ENCODE measurements around the gene METTL25B.

METTL25B gene

GRCh38 chr1:156726549-156727226 lies 1.6 kb upstream of the METTL25B start:
- peaks cover 28 to 58% of the 10 kb centered on the region in 2 donors for H3K36me3 ChIP-seq (replicated peaks in 1 of 2; ENCODE audit: control insufficient read depth in 2 of 2, insufficient read depth in 2 of 2, low read length in 2 of 2)
- H3K9me3 ChIP-seq (replicated peaks in 1 of 2; ENCODE audit: control insufficient read depth in 2 of 2, insufficient read depth in 1 of 2, low read depth in 1 of 2, low read length in 2 of 2): no peaks in the 10 kb centered on the region
- no peaks in the 10 kb centered on the region for H3K27me3 ChIP-seq (ENCODE audit: control insufficient read depth in 3 of 3, insufficient read depth in 3 of 3, low read depth in 1 of 3, low read length in 3 of 3)
- peaks cover 15 to 30% of the 10 kb centered on the region in 2 donors for H3K4me1 ChIP-seq (ENCODE audit: control insufficient read depth in 2 of 2, insufficient read depth in 1 of 2, low read depth in 1 of 2, low read length in 2 of 2)
- H2BK120ac ChIP-seq (ENCODE audit: low read depth, low read length): no peak overlapping the region
- peak overlapping the region in 1 of 2 donors; percentile 26 for H3K4me3 ChIP-seq (ENCODE audit: low read length in 2 of 2)
- H2BK5ac ChIP-seq (ENCODE audit: low read length): no peak overlapping the region
- H3K27ac ChIP-seq (replicated peaks; ENCODE audit: low read length): no peak overlapping the region
- H3K79me1 ChIP-seq (ENCODE audit: low read depth, low read length): peaks cover 4% of the 10 kb centered on the region
- no peak overlapping the region for H3K14ac ChIP-seq (ENCODE audit: low read length)
- H3K18ac ChIP-seq (ENCODE audit: low read length): no peak overlapping the region
- no peak overlapping the region for H3K23ac ChIP-seq (ENCODE audit: low read depth, low read length, poor library complexity)
- no peak for DNase-seq (ENCODE audit: low spot score)
- no peak overlapping the region for H2BK15ac ChIP-seq (ENCODE audit: low read length)
- no peak overlapping the region for H4K91ac ChIP-seq (ENCODE audit: low read depth, low read length, poor library complexity)
- H4K8ac ChIP-seq (ENCODE audit: low read depth, low read length): no peak overlapping the region
- H3K9ac ChIP-seq (ENCODE audit: low read depth, low read length, poor library complexity): no peak overlapping the region
- peak overlapping the region; percentile 23 for H3K4me2 ChIP-seq (ENCODE audit: insufficient read depth, low read length, poor library complexity, severe bottlenecking)
- H2AFZ ChIP-seq (ENCODE audit: low read length): no peak overlapping the region
- H2AK5ac ChIP-seq (ENCODE audit: low read depth, low read length): no peak overlapping the region
- no peak overlapping the region for H2BK12ac ChIP-seq (ENCODE audit: low read length)
- H3K4ac ChIP-seq (ENCODE audit: low read length): no peak overlapping the region
- WGBS, 2 donors (ENCODE audit: extremely low coverage in 2 of 2, insufficient read length in 2 of 2, insufficient replicate concordance in 1 of 2): no CpG with 5 or more reads among the region's 15 CpGs

GRCh38 chr1:156727492-156727891 lies 777 bp upstream of the METTL25B start:
- no peaks in the 10 kb centered on the region for H3K9me3 ChIP-seq (replicated peaks in 1 of 2; ENCODE audit: control insufficient read depth in 2 of 2, insufficient read depth in 1 of 2, low read depth in 1 of 2, low read length in 2 of 2)
- H3K23ac ChIP-seq (ENCODE audit: low read depth, low read length, poor library complexity): no peak overlapping the region
- H3K4me1 ChIP-seq (ENCODE audit: control insufficient read depth in 2 of 2, insufficient read depth in 1 of 2, low read depth in 1 of 2, low read length in 2 of 2): peaks cover 15 to 30% of the 10 kb centered on the region in 2 donors
- H3K4me2 ChIP-seq (ENCODE audit: insufficient read depth, low read length, poor library complexity, severe bottlenecking): peak overlapping the region; percentile 86
- no peak for DNase-seq (ENCODE audit: low spot score)
- no peak overlapping the region for H3K14ac ChIP-seq (ENCODE audit: low read length)
- H2BK120ac ChIP-seq (ENCODE audit: low read depth, low read length): no peak overlapping the region
- WGBS, 2 donors (ENCODE audit: extremely low coverage in 2 of 2, insufficient read length in 2 of 2, insufficient replicate concordance in 1 of 2): no CpG with 5 or more reads among the region's 7 CpGs
- no peak overlapping the region for H2AK5ac ChIP-seq (ENCODE audit: low read depth, low read length)
- H3K36me3 ChIP-seq (replicated peaks in 1 of 2; ENCODE audit: control insufficient read depth in 2 of 2, insufficient read depth in 2 of 2, low read length in 2 of 2): peaks cover 28 to 61% of the 10 kb centered on the region in 2 donors
- no peak overlapping the region for H3K18ac ChIP-seq (ENCODE audit: low read length)
- no peak overlapping the region for H2BK5ac ChIP-seq (ENCODE audit: low read length)
- H3K4ac ChIP-seq (ENCODE audit: low read length): no peak overlapping the region
- H3K9ac ChIP-seq (ENCODE audit: low read depth, low read length, poor library complexity): no peak overlapping the region
- no peaks in the 10 kb centered on the region for H3K27me3 ChIP-seq (ENCODE audit: control insufficient read depth in 3 of 3, insufficient read depth in 3 of 3, low read depth in 1 of 3, low read length in 3 of 3)
- H4K91ac ChIP-seq (ENCODE audit: low read depth, low read length, poor library complexity): no peak overlapping the region
- H2BK12ac ChIP-seq (ENCODE audit: low read length): no peak overlapping the region
- H2BK15ac ChIP-seq (ENCODE audit: low read length): no peak overlapping the region
- H3K4me3 ChIP-seq (ENCODE audit: low read length in 2 of 2): peak overlapping the region; percentile 88 to 95
- no peak overlapping the region for H4K8ac ChIP-seq (ENCODE audit: low read depth, low read length)
- H3K79me1 ChIP-seq (ENCODE audit: low read depth, low read length): peaks cover 5% of the 10 kb centered on the region
- no peak overlapping the region for H2AFZ ChIP-seq (ENCODE audit: low read length)
- no peak overlapping the region for H3K27ac ChIP-seq (replicated peaks; ENCODE audit: low read length)

- peak; percentile 94 for DNase-seq (ENCODE audit: low spot score)
- H3K14ac ChIP-seq (ENCODE audit: low read length): no peak within 1 kb of the TSS
Measured at GRCh38 chr1:156728599-156729462, 562 bp downstream of the METTL25B start, which contains the start of gene ISG20L2. Gene ISG20L2 (minus strand): TSS chr1:156728766. CDS start chr1:156727652, 1,114 bp downstream.

More at GRCh38 chr1:156728599-156729462, 562 bp downstream of the METTL25B start, which contains the start of gene ISG20L2:
- Histone ChIP-seq H3K27me3 (ENCODE audit: control insufficient read depth in 3 of 3, insufficient read depth in 3 of 3, low read depth in 1 of 3, low read length in 3 of 3) (no peaks in the 10 kb centered on the region), H3K18ac (ENCODE audit: low read length) (peak within 1 kb of the TSS; percentile 91), H3K79me1 (ENCODE audit: low read depth, low read length) (peaks cover 5% of the 10 kb centered on the region), H3K4me3 (ENCODE audit: low read length in 2 of 2) (peak within 1 kb of the TSS; percentile 88 to 95), H2AFZ (ENCODE audit: low read length) (peak within 1 kb of the TSS; percentile 91), H3K9me3 (replicated peaks in 1 of 2; ENCODE audit: control insufficient read depth in 2 of 2, insufficient read depth in 1 of 2, low read depth in 1 of 2, low read length in 2 of 2) (no peaks in the 10 kb centered on the region), H3K4me2 (ENCODE audit: insufficient read depth, low read length, poor library complexity, severe bottlenecking) (peak within 1 kb of the TSS; percentile 89), H4K91ac (ENCODE audit: low read depth, low read length, poor library complexity) (no peak within 1 kb of the TSS), H2AK5ac (ENCODE audit: low read depth, low read length) (peak within 1 kb of the TSS; percentile 67), H3K36me3 (replicated peaks in 1 of 2; ENCODE audit: control insufficient read depth in 2 of 2, insufficient read depth in 2 of 2, low read length in 2 of 2) (peaks cover 21 to 61% of the 10 kb centered on the region in 2 donors), H2BK15ac (ENCODE audit: low read length) (no peak within 1 kb of the TSS), H4K8ac (ENCODE audit: low read depth, low read length) (no peak within 1 kb of the TSS), H3K27ac (replicated peaks; ENCODE audit: low read length) (peak within 1 kb of the TSS; percentile 59), H2BK5ac (ENCODE audit: low read length) (peak within 1 kb of the TSS; percentile 82), H3K9ac (ENCODE audit: low read depth, low read length, poor library complexity) (peak within 1 kb of the TSS; percentile 96), H2BK120ac (ENCODE audit: low read depth, low read length) (no peak within 1 kb of the TSS), H3K23ac (ENCODE audit: low read depth, low read length, poor library complexity) (peak within 1 kb of the TSS; percentile 65), H3K4ac (ENCODE audit: low read length) (no peak within 1 kb of the TSS), H2BK12ac (ENCODE audit: low read length) (no peak within 1 kb of the TSS), H3K4me1 (ENCODE audit: control insufficient read depth in 2 of 2, insufficient read depth in 1 of 2, low read depth in 1 of 2, low read length in 2 of 2) (peaks cover 15 to 30% of the 10 kb centered on the region in 2 donors)
- no CpG with 5 or more reads among the region's 57 CpGs for WGBS, 2 donors (ENCODE audit: extremely low coverage in 2 of 2, insufficient read length in 2 of 2, insufficient replicate concordance in 1 of 2)

All from neuronal stem cell (in vitro differentiated cells).